ENCODE data around the gene CLGN.
"Not testable (repeated sequence)": the region's sequence is repeated elsewhere in the genome, so short reads cannot be mapped to it uniquely, and the experiment has no call there.

The CLGN gene

GRCh38 chr4:140427919-140428471, 547 bp upstream of the CLGN start:
- Histone ChIP-seq H3K36me3 (no peaks in the 10 kb centered on the region), H3K4me1 (peaks cover 0 to 15% (median 13%) of the 10 kb centered on the region in 4 donors), H3K9me3 (no peaks in the 10 kb centered on the region), H3K4me3 (peak overlapping the region; percentile 48 to 62), H3K27ac (no peak overlapping the region), H3K27me3 (peaks cover 0 to 25% of the 10 kb centered on the region in 2 donors)
- DNase-seq = no peak
- no peak for TF ChIP-seq CTCF (IDR thresholded peaks at IDR 0.05)
- intact Hi-C loops (cut with DNase I; ENCODE audit: low total_unique reads) = no loop called here

- peak overlapping the region; percentile 48 to 62 for H3K4me3 ChIP-seq
- H3K27ac ChIP-seq = no peak overlapping the region
Measured at GRCh38 chr4:140426610-140427105, 790 bp downstream of the CLGN start.

GRCh38 chr4:140423106-140423505, 4.3 kb downstream of the CLGN start:
- DNase-seq = no peak
- TF ChIP-seq CTCF (IDR thresholded peaks at IDR 0.05) = no peak
- no peak overlapping the region for H3K4me3 ChIP-seq
- intact Hi-C loops (cut with DNase I; ENCODE audit: low total_unique reads) = no loop called here
- peaks cover 0 to 18% of the 10 kb centered on the region in 2 donors for H3K27me3 ChIP-seq
- H3K36me3 ChIP-seq = no peaks in the 10 kb centered on the region
- H3K27ac ChIP-seq = no peak overlapping the region
- no peaks in the 10 kb centered on the region for H3K9me3 ChIP-seq
- peaks cover 0 to 15% (median 13%) of the 10 kb centered on the region in 4 donors for H3K4me1 ChIP-seq

More at GRCh38 chr4:140426610-140427105, 790 bp downstream of the CLGN start:
- H3K27me3 ChIP-seq = peaks cover 0 to 20% of the 10 kb centered on the region in 2 donors
- H3K36me3 ChIP-seq = no peaks in the 10 kb centered on the region
- TF ChIP-seq CTCF (IDR thresholded peaks at IDR 0.05) = no peak
- no peaks in the 10 kb centered on the region for H3K9me3 ChIP-seq
- DNase-seq = peak in 1 of 2 donors; percentile 59
- intact Hi-C loops (cut with DNase I; ENCODE audit: low total_unique reads) = no loop called here
- peaks cover 0 to 15% (median 13%) of the 10 kb centered on the region in 4 donors for H3K4me1 ChIP-seq

- H3K4me3 ChIP-seq; intact Hi-C loops (cut with DNase I; ENCODE audit: low total_unique reads); DNase-seq; H3K27ac ChIP-seq; H3K36me3 ChIP-seq; H3K9me3 ChIP-seq; H3K4me1 ChIP-seq; H3K27me3 ChIP-seq: not testable (repeated sequence)
Measured at GRCh38 chr4:140413130-140413969, 14.1 kb downstream of the CLGN start.

- Histone ChIP-seq H3K4me1 (no peaks in the 10 kb centered on the region), H3K36me3 (no peaks in the 10 kb centered on the region), H3K27me3 (no peaks in the 10 kb centered on the region), H3K4me3 (no peak overlapping the region), H3K9me3 (no peaks in the 10 kb centered on the region), H3K27ac (no peak overlapping the region)
- TF ChIP-seq CTCF (IDR thresholded peaks at IDR 0.05) = no peak
- intact Hi-C loops (cut with DNase I; ENCODE audit: low total_unique reads) = no loop called here
- no peak for DNase-seq
Measured at GRCh38 chr4:140408974-140409373, 18.5 kb downstream of the CLGN start.

- Histone ChIP-seq H3K9me3 (no peaks in the 10 kb centered on the region), H3K36me3 (no peaks in the 10 kb centered on the region), H3K4me3 (no peak overlapping the region), H3K27me3 (no peaks in the 10 kb centered on the region), H3K4me1 (no peaks in the 10 kb centered on the region), H3K27ac (no peak overlapping the region)
- DNase-seq = no peak
- no peak for TF ChIP-seq CTCF (IDR thresholded peaks at IDR 0.05)
- intact Hi-C loops (cut with DNase I; ENCODE audit: low total_unique reads) = no loop called here
Measured at GRCh38 chr4:140406292-140406691, 21.2 kb downstream of the CLGN start.

Measured in tibial artery (tissue), 4 donors.